Stimulated activated CD8-positive, alpha-beta memory T cell treated with anti-CD3 and anti-CD28 coated beads, Interleukin-15, amount 100 ng/mL, for 48 hours (primary cell): ENCODE results near the gene P2RX4.
"Not testable (repeated sequence)": the region's sequence is repeated elsewhere in the genome, so short reads cannot be mapped to it uniquely, and the experiment has no call there.

ENCODE experiments used
- DNase-seq, 2 donors: peaks; one replicate each; pipeline ENCODE4 v3.0.0-alpha.2; 2020; ENCODE audit warnings: low read depth in 2 of 2

The P2RX4 gene

DNA sequence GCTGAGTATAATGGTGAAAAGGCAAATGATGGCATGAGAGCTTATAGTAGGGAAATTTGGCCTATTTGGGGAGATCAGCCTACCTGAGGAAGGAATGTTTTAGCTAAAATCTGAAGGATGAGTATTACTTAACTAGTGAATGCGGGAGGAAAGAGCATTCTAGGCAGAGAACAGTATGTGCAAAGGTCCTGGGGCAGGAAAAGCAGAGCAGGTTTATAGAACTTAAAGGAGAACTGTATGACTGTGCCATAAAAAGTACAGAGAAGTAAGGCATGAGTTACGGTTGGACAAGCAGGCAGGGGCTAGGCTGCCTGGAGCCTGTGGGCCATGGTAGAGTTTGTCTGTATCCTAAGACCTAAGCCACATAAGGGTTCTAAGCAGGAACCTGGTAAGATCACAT is 21.7 kb upstream of the P2RX4 start:
- DNase-seq, result no peak

DNA sequence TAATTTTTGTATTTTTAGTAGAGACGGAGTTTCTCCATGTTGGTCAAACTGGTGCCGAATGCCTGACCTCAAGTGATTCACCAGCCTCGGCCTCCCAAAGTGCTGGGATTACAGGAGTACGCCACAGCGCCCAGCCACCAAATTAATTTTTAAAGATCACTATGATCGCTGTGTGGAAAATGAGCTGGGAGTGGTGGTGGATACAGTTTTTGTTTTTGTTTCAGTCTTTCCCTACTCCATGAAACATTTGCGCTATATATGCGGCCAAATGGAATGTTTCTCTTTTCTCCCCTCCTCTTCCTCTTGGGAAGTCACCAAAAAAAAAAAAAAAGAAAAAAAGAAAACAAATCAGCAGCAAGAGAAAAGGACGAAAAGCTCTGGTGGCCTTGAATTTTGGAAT is 20.8 kb upstream of the P2RX4 start:
- DNase-seq, result no peak

GRCh38 chr12:121189619-121190155 is 20.2 kb upstream of the P2RX4 start:
- DNase-seq, result no peak

DNA sequence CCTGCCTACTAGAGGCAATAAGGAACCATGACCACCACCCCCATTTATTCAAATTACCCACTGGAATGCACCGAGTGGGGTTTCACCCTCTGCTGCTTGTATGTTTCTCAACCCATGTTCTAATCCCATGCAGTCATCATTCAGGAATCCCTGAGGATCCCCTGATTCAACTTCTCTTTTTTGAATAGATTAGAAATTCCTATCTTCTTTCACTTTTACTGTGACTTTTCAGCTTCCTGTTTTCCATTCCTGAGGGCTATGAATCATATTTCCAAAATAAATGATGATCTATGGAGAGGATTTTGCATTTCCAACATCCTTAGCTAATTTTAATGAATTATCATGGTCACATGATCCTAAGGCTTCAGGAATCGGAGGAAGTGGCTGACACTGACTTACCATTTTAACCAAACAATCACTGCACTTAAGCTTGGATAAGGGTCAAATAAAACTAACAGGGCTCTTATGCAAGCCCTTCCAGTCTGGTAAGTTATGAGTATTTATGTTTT is 19.4 kb upstream of the P2RX4 start:
- no peak for DNase-seq

- no peak for DNase-seq
Measured at GRCh38 chr12:121191151-121191550, 18.8 kb upstream of the P2RX4 start.

DNA sequence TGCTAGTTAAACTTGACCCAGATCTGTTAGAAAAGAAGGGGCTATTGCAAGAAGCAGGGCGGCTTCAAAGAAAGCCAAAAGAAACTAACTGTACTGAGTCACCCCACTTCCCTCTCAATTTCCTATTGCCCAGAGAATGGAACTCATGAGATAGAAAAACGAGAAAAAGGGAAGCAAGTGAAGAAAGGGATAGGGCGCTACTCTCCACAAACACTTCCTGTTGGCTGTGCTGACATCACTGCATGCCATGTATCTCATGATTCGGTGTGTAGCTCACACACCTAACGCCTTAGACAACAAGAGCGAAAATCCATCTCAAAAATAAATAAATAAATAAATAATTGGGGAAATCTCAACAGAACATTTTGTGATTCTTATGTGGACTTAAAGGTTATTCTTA is 13.0 kb upstream of the P2RX4 start:
- no peak for DNase-seq

DNA sequence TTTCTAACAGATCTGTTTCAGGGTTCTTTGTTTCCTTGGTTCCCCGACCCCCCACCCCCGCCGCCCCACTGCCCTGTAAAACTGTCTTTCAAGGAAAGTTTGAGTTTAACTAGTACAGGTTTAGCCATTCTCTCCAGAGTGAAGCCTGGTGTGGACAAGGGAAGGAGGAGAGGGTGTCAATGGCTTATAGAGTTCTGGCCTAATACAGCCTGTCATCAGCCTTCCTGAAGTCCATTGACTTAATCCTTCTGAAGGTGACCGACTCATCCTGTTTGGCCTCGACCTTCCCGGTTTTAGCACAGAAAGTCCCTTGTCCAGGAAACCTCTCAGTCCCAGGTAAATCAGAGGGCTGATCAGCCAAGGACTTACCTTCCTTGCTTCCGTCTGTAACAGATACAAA is 11.0 kb upstream of the P2RX4 start:
- no peak for DNase-seq

DNA sequence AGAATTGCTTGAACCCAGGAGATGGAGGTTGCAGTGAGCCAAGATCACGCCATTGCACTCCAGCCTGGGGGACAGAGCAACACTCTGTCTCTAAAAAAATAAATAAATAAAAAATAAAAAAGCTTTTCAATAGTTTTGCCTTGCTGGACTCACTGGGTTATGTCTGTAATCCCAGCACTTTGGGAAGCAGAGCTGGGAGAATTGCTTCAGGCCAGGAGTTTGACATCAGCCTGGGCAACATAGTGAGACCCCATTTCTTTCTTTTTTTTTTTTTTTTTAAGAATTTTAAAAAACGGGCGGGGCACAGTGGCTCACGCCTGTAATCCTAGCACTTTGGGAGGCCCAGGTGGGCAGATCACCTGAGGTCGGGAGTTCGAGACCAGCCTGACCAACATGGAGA is 8.8 kb upstream of the P2RX4 start:
- not testable (repeated sequence) for DNase-seq

- no peak for DNase-seq
Measured at GRCh38 chr12:121202407-121203355, 7.2 kb upstream of the P2RX4 start.

- no peak for DNase-seq
Measured at GRCh38 chr12:121203482-121203881, 6.4 kb upstream of the P2RX4 start.

DNA sequence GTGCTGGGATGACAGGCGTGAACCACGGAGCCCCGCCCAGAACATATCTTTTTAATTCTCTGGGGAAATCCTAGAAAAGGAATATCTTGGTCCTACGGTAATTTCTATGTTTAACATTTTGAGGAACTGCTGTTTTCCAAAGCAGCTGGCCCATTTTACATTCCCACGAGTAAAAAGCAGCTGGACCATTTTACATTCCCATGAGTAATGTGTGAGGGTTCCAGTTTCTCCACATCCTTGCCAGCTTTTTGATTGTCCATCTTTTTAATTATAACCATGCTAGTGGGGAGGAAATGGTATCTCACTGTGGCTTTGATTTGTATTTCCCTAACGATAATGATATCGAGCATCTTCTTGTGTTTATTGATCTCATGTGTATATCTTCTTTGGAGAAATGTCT is 4.4 kb upstream of the P2RX4 start:
- DNase-seq, result no peak

DNA sequence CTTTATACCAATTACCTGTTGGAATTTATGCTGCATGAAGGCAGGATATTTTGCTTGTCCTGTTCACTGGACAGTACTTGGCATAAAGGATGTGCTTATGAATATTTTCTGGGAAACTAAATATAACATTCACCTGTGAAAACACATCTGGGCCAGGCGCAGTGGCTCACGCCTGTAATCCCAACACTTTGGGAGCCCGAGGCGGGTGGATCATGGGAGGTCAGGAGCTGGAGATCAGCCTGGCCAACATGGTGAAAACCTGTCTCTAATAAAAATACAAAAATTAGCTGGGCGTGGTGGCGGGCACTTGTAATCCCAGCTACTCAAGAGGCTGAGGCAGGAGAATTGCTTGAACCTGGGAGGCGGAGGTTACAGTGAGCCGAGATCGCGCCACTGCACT is 1.4 kb upstream of the P2RX4 start:
- not testable (repeated sequence) for DNase-seq

GRCh38 chr12:121209221-121209620 is 708 bp upstream of the P2RX4 start:
- no peak for DNase-seq

- no peak for DNase-seq
Measured at GRCh38 chr12:121212875-121213274, 2.9 kb downstream of the P2RX4 start.

GRCh38 chr12:121214166-121214777 is 4.3 kb downstream of the P2RX4 start:
- DNase-seq, result no peak

DNA sequence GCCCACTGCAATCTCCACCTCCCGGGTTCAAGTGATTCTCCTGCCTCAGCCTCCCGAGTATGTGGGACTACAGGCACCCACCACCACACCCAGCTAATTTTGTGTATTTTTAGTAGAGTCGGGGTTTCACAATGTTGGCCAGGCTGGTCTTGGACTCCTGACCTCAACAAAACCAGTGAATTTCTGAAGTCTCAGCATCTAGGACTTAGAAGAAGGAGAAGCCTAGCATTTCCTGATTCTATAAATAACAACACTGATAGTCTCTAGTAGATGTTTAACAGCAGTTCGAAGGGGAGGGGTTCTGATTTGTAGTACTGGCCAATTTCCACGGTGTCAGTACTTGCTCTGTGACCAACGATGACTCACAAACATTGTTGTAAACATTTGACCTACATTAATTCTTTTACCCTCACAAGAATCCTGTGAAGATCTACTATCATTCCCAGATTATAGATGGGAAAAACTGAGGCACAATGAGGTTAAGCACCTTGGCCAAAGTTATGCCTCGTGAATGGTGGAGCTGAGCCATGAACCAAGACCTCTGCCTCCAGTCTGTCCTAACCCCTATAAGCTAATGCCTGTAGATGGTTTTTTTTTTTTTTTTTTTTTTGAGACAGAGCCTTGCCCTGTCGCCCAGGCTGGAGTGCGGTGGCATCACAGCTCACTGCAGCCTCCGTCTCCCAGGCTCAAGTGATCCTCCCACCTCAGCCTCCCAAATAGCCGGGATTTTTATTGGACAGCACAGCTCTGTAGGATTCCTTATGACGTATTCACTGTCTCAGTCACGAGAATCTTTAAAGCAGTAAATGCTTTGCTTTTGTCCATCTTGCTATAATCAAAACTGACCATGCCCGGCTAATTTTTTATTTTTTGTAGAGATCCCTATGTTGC is 5.2 kb downstream of the P2RX4 start:
- DNase-seq, result no peak

DNA sequence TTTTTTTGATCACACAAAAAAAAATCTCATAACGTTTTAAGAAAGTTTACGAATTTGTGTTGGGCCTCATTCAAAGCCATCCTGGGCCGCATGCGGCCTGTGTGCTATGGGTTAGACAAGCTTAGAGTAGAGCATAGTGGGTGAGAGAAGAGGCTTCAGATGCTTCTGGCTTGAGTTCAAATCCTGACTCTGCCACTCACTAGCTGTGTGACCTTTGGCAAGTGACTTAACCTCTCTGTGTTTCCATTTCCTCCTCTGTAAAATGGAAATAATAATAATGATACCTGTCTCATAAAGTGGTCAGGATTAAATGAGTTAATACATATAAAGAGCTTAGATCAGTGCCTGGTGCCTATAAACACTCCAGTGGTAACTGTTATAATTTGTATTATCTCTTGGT is 6.2 kb downstream of the P2RX4 start:
- DNase-seq, result no peak

DNA sequence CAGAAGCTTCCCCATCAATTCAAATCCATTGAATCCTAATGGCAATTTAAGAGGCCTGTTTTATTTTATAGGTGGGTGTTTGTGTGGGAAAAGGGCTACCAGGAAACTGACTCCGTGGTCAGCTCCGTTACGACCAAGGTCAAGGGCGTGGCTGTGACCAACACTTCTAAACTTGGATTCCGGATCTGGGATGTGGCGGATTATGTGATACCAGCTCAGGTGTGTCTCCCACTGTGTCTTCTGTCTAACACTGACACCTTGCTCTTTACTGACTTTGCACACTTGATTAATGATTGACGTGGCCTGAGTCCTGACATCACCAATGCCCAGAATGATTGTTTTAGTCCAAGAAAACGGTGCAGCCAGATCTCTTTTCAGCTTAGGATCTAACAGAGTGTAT is 7.1 kb downstream of the P2RX4 start:
- DNase-seq, result no peak

DNA sequence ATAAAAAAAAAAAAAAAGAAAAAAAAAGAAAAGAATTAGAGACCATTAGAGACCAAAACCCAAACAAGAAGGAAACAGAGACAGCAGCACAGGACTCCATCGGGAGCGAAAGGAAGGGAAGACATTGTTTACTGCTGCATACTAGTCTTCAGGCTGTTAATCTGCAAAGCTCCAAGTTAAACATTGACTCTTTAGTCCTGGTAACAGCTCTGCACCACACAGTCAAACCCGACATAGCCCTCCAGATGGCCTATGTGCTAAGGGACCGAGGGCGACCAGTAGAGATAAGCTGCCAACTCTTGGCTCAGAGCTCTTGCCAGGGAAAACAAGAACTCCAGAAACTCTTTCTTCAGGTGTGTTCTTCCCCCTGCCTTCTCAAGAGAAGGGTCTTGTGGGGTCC is 7.8 kb downstream of the P2RX4 start:
- DNase-seq, result no peak

DNA sequence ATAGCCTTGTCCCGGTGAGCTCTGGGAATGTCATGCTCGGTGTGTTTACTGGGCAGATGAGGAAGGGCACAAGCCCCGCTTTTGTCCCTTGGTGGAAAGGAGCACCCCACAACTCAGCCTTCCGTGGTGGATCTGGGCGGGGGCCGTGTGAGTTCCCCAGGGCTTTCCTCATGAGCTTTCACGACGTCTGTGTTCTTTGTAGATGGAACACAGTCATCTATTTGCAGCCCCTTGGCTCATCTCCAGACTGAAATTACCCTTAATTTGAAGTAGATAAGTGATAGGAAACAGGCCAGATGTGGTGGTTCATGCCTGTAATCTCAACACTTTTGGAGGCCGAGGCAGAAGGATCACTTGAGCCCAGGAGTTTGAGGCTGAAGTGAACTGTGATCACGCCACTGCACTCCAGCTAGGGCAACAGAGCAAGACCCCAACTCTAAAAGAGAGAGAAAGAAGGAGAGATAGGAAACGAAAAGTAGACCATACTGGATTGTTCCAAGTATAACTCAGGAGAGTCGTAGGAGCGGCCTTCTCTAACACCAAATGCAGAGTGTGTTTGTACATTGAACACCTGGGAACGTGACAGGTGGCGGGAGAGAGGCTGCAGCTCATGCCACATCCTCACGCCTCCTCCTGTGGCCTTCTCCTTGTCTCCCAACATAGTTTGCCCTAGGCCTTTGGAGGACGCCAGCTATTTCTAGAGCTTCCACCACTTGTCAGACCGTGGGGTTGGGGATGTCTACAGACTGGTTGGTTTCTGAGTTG is 8.8 kb downstream of the P2RX4 start:
- DNase-seq, result no peak

GRCh38 chr12:121219353-121219986 is 9.5 kb downstream of the P2RX4 start:
- no peak for DNase-seq
